Transverse colon (tissue), 4 donors: Measurements from ENCODE around the gene SSUH2.

Experiments used
- CTCF ChIP-seq, 5 experiments: fragments of 200-600 bp in 3 of 5; fragments of 450-650 bp in 2 of 5; sonication (generic) in 3 of 5; IDR thresholded peaks; 1 replicate in 2 of 5; 2 replicates in 3 of 5; pipeline ENCODE4 v1.5.1; 2016 to 2017; ENCODE audit warnings: antibody characterized with exemption in 5 of 5, inconsistent platforms in 3 of 5, mild to moderate bottlenecking in 2 of 5, moderate library complexity in 1 of 5
- POLR2AphosphoS5 ChIP-seq, 3 donors: sonication (generic); formaldehyde crosslinking; IDR thresholded peaks; one replicate each; pipeline ENCODE4 v1.6.1; 2016; ENCODE audit warnings: antibody characterized with exemption in 3 of 3

- no peak for TF ChIP-seq POLR2AphosphoS5 (IDR thresholded peaks at IDR 0.05)
- TF ChIP-seq CTCF (IDR thresholded peaks at IDR 0.05): no peak
These were observed 1.8 kb upstream of the SSUH2 start for GRCh38 chr3:8646313-8646938.
